ENCODE data around the gene FKTN. TPM values are rescaled to one million over a fixed set of nuclear protein-coding genes. Genes with fewer than 3 reads are reported as not detected.

FKTN gene
- total RNA-seq, 1 donor from 2014 or later, result 21.1 TPM

- DNase-seq (ENCODE audit: low read depth) (no peak), FAIRE-seq (no peak)
- no peak overlapping the region for H3K9ac ChIP-seq (ENCODE audit: low read length)
- no peaks in the 10 kb centered on the region for H3K36me3 ChIP-seq (ENCODE audit: insufficient read depth, low read length)
- no peak overlapping the region for H3K4me3 ChIP-seq (ENCODE audit: insufficient read depth, low read depth, low read length)
- H3K36me3 Mint-ChIP-seq (ENCODE audit: low read depth, unreplicated experiment), result no peaks in the 10 kb centered on the region
- TF ChIP-seq EZH2 (IDR thresholded peaks at IDR 0.05; ENCODE audit: insufficient read depth, low read length), result no peak
- TF ChIP-seq, protein P1, sequence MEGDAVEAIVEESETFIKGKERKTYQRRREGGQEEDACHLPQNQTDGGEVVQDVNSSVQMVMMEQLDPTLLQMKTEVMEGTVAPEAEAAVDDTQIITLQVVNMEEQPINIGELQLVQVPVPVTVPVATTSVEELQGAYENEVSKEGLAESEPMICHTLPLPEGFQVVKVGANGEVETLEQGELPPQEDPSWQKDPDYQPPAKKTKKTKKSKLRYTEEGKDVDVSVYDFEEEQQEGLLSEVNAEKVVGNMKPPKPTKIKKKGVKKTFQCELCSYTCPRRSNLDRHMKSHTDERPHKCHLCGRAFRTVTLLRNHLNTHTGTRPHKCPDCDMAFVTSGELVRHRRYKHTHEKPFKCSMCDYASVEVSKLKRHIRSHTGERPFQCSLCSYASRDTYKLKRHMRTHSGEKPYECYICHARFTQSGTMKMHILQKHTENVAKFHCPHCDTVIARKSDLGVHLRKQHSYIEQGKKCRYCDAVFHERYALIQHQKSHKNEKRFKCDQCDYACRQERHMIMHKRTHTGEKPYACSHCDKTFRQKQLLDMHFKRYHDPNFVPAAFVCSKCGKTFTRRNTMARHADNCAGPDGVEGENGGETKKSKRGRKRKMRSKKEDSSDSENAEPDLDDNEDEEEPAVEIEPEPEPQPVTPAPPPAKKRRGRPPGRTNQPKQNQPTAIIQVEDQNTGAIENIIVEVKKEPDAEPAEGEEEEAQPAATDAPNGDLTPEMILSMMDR (IDR thresholded peaks at IDR 0.05; ENCODE audit: insufficient read depth, low read depth, low read length), result no peak
- no peak overlapping the region for H3K4me2 ChIP-seq (ENCODE audit: low read length)
- H3K27me3 ChIP-seq (ENCODE audit: insufficient read depth, low read length), result no peaks in the 10 kb centered on the region
- H3K4me1 ChIP-seq (ENCODE audit: insufficient read depth, low read length), result no peaks in the 10 kb centered on the region
- H3K27ac ChIP-seq (ENCODE audit: low read depth, low read length), result no peak overlapping the region
- H2AFZ ChIP-seq (ENCODE audit: low read depth, low read length), result no peak overlapping the region
- no peaks in the 10 kb centered on the region for H3K79me2 ChIP-seq (ENCODE audit: insufficient read depth, low read length)
- H3K9me3 ChIP-seq (ENCODE audit: insufficient read depth, low read depth, low read length), result no peaks in the 10 kb centered on the region
- no peaks in the 10 kb centered on the region for H3K9me3 Mint-ChIP-seq (ENCODE audit: unreplicated experiment)
- H3K27ac Mint-ChIP-seq (ENCODE audit: unreplicated experiment), result no peak overlapping the region
- no peak overlapping the region for H3K4me3 Mint-ChIP-seq (ENCODE audit: unreplicated experiment)
- H3K27me3 Mint-ChIP-seq (ENCODE audit: low read depth, unreplicated experiment), result peaks cover 3% of the 10 kb centered on the region
- H3K4me1 Mint-ChIP-seq (ENCODE audit: low read depth, unreplicated experiment), result no peaks in the 10 kb centered on the region
- no peaks in the 10 kb centered on the region for H4K20me1 ChIP-seq (ENCODE audit: insufficient read depth, low read length)
Measured at GRCh38 chr9:105678781-105679180, 120.8 kb downstream of the FKTN start.

DNA sequence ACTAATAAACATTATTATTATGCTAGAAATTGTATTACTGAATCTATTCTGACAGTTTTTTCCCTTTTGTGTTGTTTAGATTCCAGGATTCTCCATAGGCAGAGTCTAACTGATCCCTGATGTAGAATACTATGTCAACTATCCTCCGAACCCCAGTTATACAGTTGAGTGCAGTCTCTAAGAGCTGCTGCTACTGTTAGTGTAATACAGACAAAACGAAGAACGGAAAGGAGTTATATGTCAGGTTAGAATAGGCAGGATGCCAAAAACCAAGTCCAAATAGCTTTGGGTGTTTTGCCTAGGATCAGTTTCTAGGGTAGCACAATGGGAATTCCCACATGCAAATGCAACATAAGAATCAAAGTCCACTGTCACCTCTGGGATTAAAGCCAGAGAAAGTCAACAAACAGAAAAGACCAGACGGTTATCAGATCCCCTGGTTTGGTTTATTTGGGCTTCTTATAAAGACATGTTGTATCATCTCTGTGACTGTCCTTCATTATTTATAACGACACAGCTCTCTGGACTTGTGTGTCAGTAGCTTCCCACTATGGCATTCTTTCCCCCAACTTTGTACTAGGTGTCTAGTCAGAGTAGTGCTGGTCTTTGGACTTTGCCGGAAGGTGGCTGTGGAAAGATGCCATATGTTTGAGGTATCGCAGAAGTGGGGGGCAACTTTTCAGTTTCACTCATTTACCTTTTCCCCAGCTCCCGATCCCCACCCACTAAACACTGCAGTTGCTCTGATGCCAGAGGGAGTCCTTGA is 121.5 kb downstream of the FKTN start:
- H4K20me1 ChIP-seq (ENCODE audit: insufficient read depth, low read length), result no peaks in the 10 kb centered on the region
- H3K4me3 ChIP-seq (ENCODE audit: insufficient read depth, low read depth, low read length), result no peak overlapping the region
- no peaks in the 10 kb centered on the region for H3K27me3 ChIP-seq (ENCODE audit: insufficient read depth, low read length)
- H3K4me3 Mint-ChIP-seq (ENCODE audit: unreplicated experiment), result no peak overlapping the region
- TF ChIP-seq EZH2 (IDR thresholded peaks at IDR 0.05; ENCODE audit: insufficient read depth, low read length), result no peak
- TF ChIP-seq, protein P1 (IDR thresholded peaks at IDR 0.05; ENCODE audit: insufficient read depth, low read depth, low read length), result no peak
- no peak overlapping the region for H3K4me2 ChIP-seq (ENCODE audit: low read length)
- FAIRE-seq (no peak), DNase-seq (ENCODE audit: low read depth) (no peak)
- no peaks in the 10 kb centered on the region for H3K79me2 ChIP-seq (ENCODE audit: insufficient read depth, low read length)
- H3K27me3 Mint-ChIP-seq (ENCODE audit: low read depth, unreplicated experiment), result peaks cover 3% of the 10 kb centered on the region
- no peak overlapping the region for H2AFZ ChIP-seq (ENCODE audit: low read depth, low read length)
- H3K9me3 Mint-ChIP-seq (ENCODE audit: unreplicated experiment), result no peaks in the 10 kb centered on the region
- H3K4me1 ChIP-seq (ENCODE audit: insufficient read depth, low read length), result no peaks in the 10 kb centered on the region
- no peaks in the 10 kb centered on the region for H3K36me3 ChIP-seq (ENCODE audit: insufficient read depth, low read length)
- no peak overlapping the region for H3K27ac ChIP-seq (ENCODE audit: low read depth, low read length)
- no peaks in the 10 kb centered on the region for H3K36me3 Mint-ChIP-seq (ENCODE audit: low read depth, unreplicated experiment)
- no peak overlapping the region for H3K27ac Mint-ChIP-seq (ENCODE audit: unreplicated experiment)
- no peak overlapping the region for H3K9ac ChIP-seq (ENCODE audit: low read length)
- no peaks in the 10 kb centered on the region for H3K9me3 ChIP-seq (ENCODE audit: insufficient read depth, low read depth, low read length)
- H3K4me1 Mint-ChIP-seq (ENCODE audit: low read depth, unreplicated experiment), result no peaks in the 10 kb centered on the region

DNA sequence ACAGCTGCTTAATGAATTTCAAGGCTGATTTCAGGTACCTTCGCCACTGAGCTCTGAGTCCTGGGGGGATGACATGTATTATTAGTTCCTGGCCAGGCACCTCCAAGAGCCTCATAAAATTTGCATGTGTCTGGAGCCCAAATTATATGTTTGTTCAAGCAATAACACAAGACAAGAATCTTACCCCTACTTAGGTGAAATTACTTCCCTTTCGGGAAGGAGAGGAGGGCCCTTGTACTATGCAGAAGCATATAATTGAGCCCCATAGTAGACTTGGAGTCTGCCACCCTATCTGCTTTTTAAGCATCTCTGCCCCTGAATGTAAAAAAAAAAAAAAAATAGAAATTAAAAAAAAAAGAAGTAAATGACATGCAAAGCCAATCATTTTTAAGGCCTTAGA is 123.4 kb downstream of the FKTN start:
- peak overlapping the region; percentile 34 for H3K27ac Mint-ChIP-seq (ENCODE audit: unreplicated experiment)
- no peak overlapping the region for H3K4me3 ChIP-seq (ENCODE audit: insufficient read depth, low read depth, low read length)
- H3K36me3 ChIP-seq (ENCODE audit: insufficient read depth, low read length), result no peaks in the 10 kb centered on the region
- no peaks in the 10 kb centered on the region for H3K4me1 Mint-ChIP-seq (ENCODE audit: low read depth, unreplicated experiment)
- no peaks in the 10 kb centered on the region for H3K79me2 ChIP-seq (ENCODE audit: insufficient read depth, low read length)
- no peaks in the 10 kb centered on the region for H3K4me1 ChIP-seq (ENCODE audit: insufficient read depth, low read length)
- no peak overlapping the region for H3K4me2 ChIP-seq (ENCODE audit: low read length)
- H3K27ac ChIP-seq (ENCODE audit: low read depth, low read length), result no peak overlapping the region
- H3K27me3 ChIP-seq (ENCODE audit: insufficient read depth, low read length), result no peaks in the 10 kb centered on the region
- H3K27me3 Mint-ChIP-seq (ENCODE audit: low read depth, unreplicated experiment), result peaks cover 3% of the 10 kb centered on the region
- no peak for TF ChIP-seq EZH2 (IDR thresholded peaks at IDR 0.05; ENCODE audit: insufficient read depth, low read length)
- TF ChIP-seq, protein P1 (IDR thresholded peaks at IDR 0.05; ENCODE audit: insufficient read depth, low read depth, low read length), result no peak
- H3K9ac ChIP-seq (ENCODE audit: low read length), result no peak overlapping the region
- H4K20me1 ChIP-seq (ENCODE audit: insufficient read depth, low read length), result no peaks in the 10 kb centered on the region
- FAIRE-seq, result no peak
- no peak overlapping the region for H3K4me3 Mint-ChIP-seq (ENCODE audit: unreplicated experiment)
- no peak overlapping the region for H2AFZ ChIP-seq (ENCODE audit: low read depth, low read length)
- H3K36me3 Mint-ChIP-seq (ENCODE audit: low read depth, unreplicated experiment), result no peaks in the 10 kb centered on the region
- DNase-seq (ENCODE audit: low read depth), result no peak
- no peaks in the 10 kb centered on the region for H3K9me3 Mint-ChIP-seq (ENCODE audit: unreplicated experiment)
- no peaks in the 10 kb centered on the region for H3K9me3 ChIP-seq (ENCODE audit: insufficient read depth, low read depth, low read length)
